GM19324 (cell line): ENCODE data around the gene MAP2K3.
"Not testable (repeated sequence)": the region's sequence is repeated elsewhere in the genome, so short reads cannot be mapped to it uniquely, and the experiment has no call there.

Experiments
- ATAC-seq: cut with Tn5 transposase; IDR thresholded peaks from one replicate; pipeline ENCODE4 v1.9.1; 2021; ENCODE audit warnings: mild to moderate bottlenecking, moderate library complexity; ENCODE audit not compliant: unreplicated experiment, low FRiP score

Gene MAP2K3

DNA sequence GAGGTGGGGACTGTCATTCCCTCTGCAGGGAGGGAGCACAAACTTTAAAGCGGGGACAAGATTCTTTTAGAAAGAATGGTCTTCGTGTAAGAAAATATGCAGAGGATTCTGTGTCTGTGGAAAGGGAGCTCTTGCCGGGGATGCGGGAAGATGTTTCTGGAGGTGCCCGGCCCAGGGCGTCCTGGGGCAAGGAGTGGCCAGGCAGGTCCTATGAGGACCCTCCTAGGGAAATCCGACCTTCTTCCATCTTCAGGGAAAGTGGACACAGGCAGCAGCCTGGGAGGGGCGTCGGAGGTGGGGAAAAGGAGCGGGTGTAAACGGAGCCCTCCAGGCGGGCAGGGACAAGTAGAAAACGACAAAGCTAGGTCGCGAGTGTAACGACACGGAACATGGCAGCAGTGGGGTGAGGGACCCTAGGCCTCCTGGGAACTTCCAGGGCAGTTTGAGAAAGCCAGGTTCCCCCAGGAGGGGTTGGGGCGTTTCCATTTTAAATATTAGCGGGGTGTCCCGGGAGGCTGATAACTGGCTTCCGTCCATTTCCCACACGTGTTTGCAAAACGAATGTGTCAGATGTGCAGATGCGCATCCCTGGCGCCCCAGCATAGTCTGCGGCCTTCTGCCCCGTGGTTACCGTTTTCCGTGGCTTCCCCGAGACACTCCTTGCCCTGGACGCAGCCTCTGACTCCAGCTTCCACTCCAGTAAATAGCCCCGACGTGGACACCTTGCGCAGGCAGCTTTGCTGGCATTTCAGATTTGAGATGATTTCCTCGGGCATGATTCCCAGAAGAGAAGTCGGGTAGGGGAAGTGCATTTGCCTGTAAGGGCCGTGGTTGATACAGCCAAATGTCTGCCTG lies 39.0 kb downstream of the MAP2K3 start:
- not testable (repeated sequence) for ATAC-seq

- ATAC-seq, result not testable (repeated sequence)
These were observed 40.2 kb downstream of the MAP2K3 start for GRCh38 chr17:21324741-21325140.

GRCh38 chr17:21327921-21328320 lies 43.4 kb downstream of the MAP2K3 start:
- ATAC-seq, result not testable (repeated sequence)

DNA sequence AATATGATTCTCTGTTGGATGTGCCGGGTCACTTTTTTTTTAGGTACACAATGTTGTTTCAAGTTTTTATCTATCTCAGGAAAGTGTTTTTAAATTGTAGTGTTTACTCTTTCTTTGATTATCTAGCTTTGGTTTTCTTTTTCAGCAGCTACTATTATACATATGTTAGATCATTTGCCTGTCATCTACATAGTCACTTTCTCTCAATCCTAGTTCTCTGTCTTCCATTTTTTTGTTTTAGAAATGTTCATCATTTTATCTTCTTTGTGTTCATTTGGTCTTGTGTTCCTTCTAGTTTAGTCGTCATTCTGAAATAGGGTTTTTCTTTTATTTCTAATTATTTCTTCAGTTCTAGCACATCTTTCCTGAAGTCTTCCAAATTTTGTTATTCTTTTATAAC lies 44.3 kb downstream of the MAP2K3 start:
- not testable (repeated sequence) for ATAC-seq

- ATAC-seq, result no peak
These were observed 46.1 kb downstream of the MAP2K3 start for GRCh38 chr17:21330436-21331160.

- not testable (repeated sequence) for ATAC-seq
These were observed 52.2 kb downstream of the MAP2K3 start for GRCh38 chr17:21336541-21337294.

- ATAC-seq, result not testable (repeated sequence)
These were observed 53.6 kb downstream of the MAP2K3 start for GRCh38 chr17:21337981-21338625.

DNA sequence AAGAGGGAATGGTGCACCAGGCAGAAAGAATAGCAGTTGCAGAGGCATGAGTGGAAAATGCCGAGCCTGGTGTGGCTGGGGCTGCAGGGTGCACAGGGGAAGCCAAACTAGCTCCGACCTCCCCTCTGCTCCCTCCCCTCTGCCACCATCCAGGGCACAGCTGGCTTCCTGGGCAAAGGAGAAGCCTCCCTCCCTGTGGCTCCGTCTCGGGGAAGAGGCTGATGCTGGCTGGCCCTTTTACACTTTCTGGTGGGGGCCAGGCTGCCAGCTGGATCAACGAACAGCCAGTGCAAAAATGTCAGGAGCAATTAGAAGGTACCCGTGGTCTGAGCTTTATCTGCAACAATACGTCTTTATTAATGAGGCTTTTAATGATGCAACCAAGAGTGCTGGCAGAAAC lies 54.5 kb downstream of the MAP2K3 start:
- ATAC-seq, result no peak

DNA sequence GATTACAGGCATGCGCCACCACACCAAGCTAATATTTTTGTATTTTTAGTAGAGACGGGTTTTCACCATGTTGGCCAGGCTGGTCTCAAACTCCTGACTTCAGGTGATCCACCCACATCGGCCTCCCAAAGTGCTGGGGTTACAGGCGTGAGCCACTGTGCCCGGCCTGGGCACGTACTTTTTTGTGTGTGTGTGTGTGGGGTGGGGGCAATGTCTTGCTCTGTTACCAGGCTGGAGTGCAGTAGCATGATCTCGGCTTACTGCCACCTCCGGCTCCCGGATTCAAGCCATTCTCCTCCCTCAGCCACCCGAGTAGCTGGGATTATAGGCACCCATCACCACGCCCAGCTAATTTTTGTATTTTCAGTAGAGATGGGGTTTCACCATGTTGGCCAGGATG lies 55.1 kb downstream of the MAP2K3 start:
- not testable (repeated sequence) for ATAC-seq

GRCh38 chr17:21340407-21340806 lies 55.9 kb downstream of the MAP2K3 start:
- not testable (repeated sequence) for ATAC-seq

- ATAC-seq, result not testable (repeated sequence)
These were observed 56.8 kb downstream of the MAP2K3 start for GRCh38 chr17:21341279-21341678.

DNA sequence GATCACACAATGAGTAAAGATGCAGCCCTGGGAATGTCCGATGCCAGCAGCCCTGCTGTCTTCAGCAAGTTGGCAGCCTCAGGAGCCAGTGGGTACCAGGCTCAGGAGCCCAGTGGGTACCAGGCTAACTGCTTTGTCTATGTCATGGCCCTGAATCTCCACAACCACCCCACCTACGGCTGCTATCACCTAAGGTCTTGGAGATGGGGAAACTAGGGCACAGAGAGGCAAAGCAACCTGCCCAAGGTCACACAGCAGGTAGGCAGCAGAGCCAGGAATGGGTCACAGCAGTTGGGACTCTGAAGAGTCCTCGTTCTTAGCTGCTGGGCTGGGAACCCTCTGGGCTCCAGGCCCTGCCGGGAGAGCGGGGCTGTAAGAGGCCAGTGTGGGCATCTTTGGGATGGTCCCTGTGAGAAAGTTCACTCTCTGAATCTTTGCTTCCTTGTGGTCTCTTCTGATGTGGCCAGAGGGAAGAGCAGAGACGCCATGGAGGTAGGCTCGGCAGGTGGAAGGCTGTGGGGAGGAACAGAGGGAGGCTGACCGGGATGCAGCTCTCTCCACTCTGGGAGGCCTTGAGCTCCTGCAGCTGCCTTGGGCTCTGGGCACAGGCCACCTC lies 57.5 kb downstream of the MAP2K3 start:
- ATAC-seq, result not testable (repeated sequence)

GRCh38 chr17:21343061-21343949 lies 58.8 kb downstream of the MAP2K3 start:
- ATAC-seq, result not testable (repeated sequence)

- ATAC-seq, result not testable (repeated sequence)
These were observed 60.3 kb downstream of the MAP2K3 start for GRCh38 chr17:21344801-21345200.

DNA sequence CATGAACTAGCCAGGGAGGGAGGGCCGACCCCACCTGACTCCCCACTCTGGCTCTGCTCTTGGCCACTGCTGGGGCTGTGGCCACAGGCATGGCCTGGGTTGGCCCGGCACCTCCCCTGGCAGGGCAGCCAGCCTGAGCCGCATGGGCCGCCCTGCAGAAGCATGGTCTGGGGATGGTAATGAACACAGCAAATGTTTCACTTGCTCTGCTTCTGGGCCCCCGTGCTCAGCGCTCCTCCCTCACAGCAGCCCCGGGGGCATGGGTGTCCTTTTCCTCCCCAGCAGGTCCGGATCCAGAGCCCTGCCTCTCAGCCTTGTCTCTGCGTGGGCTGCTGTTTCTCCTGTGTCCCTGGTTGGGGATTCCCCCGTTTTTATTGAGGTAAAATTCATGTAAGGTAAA lies 60.7 kb downstream of the MAP2K3 start:
- ATAC-seq, result no peak

DNA sequence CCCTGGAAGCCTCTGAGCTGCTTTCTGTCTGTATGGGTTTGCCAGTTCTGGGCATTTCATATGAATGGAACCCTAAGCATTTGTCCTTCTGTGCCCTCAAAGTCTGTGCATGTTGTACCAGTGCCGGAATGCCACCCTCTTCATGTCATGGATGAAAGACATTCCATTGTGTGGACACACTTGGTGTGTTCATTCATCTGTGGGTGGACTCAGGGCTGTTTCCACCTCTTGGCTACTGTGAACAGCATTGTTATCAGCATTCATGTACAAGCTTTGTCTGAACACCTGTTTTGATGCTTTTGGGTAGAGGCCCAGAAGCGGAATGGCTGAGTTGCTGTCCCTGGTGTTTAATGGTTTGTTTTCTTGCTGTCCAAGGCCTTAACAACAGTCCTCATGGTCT lies 61.6 kb downstream of the MAP2K3 start:
- ATAC-seq, result not testable (repeated sequence)

DNA sequence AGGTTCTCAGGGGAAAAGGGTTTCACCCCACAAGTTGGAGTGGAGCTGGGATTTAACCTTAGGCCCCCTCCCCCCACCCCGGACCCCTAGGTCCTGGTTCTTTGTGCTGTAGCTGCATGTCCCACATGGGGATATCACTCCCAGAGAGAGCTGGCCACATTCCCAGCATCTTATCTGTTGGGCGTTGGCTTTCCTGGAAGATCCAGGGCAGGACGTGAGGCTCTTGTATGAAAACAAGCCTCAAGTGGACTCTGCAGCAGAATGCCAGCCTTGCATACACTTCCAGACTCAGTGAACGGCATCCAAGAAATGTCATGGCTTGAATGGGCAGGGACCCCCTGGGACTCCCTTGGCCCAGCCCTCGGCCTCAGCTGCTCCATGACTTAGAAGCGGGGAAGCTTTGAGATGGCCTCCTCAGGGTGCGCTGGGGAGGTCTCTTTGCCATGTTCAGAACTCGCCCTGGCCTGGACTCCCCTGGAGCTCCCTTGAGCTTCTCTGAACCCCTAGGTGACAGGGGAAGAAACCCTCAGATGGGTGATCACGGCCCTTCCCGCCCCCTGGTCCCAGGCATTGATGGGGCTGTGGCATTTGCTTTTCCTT lies 62.2 kb downstream of the MAP2K3 start:
- not testable (repeated sequence) for ATAC-seq

- not testable (repeated sequence) for ATAC-seq
These were observed 63.1 kb downstream of the MAP2K3 start for GRCh38 chr17:21347660-21348059.
